ENCODE results near the gene GFOD2.

GFOD2 gene

GRCh38 chr16:67733734-67734470 is 14.8 kb upstream of the GFOD2 start:
- DNase-seq (ENCODE audit: extremely low read depth in 1 of 2, low read depth in 1 of 2): no peak

- DNase-seq (ENCODE audit: extremely low read depth in 1 of 2, low read depth in 1 of 2): no peak
These were observed 12.6 kb upstream of the GFOD2 start for GRCh38 chr16:67731753-67732095.

GRCh38 chr16:67731071-67731752 is 12.1 kb upstream of the GFOD2 start:
- DNase-seq (ENCODE audit: extremely low read depth in 1 of 2, low read depth in 1 of 2): no peak

- no peak for DNase-seq (ENCODE audit: extremely low read depth in 1 of 2, low read depth in 1 of 2)
These were observed 11.2 kb upstream of the GFOD2 start for GRCh38 chr16:67730326-67730725.

GRCh38 chr16:67729636-67730248 is 10.6 kb upstream of the GFOD2 start:
- no peak for DNase-seq (ENCODE audit: extremely low read depth in 1 of 2, low read depth in 1 of 2)

DNA sequence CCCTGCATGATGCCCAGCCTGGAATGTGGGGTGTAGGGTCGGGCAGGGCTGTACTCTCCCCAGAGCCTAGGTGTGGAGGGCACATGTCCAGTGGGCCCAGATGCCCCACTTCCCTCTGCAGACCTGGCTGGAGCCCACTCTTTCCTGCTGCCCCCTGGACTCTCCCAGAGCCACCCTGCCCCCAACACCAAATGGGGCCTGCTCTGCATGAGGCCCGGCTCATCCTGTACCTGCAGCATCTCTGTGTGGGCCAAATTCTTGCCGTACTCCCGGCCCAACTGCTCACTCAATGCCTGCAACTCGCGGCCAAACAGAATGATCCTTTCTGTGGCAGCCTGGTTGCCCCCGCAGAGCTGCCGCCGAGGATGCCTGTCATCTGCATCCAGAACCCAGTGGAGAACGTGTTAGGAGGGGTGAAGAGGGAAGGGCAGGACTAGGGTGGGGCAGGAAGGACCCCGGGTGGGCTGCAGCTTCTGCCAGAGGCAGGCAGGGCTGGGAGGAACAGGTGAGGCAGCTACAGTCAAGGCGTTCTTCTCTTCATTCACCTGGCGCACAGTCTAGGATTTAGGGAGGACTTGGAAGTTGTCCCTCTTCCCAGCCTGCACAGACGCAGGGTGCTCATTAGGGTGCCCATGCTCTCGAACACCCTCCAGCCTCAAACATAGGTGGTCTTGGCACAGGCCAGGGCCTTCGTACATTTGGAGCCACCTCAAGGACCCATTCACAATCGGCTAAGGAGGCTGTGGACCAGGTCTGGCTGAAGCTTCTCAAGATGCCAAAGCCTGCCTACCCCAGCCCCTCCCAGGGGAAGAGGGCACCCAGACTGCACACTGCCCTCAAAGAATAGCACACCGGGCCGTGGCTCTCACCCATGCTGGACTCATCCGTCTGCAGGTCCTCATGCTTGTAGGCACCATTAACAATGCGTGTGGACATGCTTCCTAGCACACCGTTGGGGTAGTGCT is 8.7 kb upstream of the GFOD2 start:
- DNase-seq (ENCODE audit: extremely low read depth in 1 of 2, low read depth in 1 of 2): no peak

DNA sequence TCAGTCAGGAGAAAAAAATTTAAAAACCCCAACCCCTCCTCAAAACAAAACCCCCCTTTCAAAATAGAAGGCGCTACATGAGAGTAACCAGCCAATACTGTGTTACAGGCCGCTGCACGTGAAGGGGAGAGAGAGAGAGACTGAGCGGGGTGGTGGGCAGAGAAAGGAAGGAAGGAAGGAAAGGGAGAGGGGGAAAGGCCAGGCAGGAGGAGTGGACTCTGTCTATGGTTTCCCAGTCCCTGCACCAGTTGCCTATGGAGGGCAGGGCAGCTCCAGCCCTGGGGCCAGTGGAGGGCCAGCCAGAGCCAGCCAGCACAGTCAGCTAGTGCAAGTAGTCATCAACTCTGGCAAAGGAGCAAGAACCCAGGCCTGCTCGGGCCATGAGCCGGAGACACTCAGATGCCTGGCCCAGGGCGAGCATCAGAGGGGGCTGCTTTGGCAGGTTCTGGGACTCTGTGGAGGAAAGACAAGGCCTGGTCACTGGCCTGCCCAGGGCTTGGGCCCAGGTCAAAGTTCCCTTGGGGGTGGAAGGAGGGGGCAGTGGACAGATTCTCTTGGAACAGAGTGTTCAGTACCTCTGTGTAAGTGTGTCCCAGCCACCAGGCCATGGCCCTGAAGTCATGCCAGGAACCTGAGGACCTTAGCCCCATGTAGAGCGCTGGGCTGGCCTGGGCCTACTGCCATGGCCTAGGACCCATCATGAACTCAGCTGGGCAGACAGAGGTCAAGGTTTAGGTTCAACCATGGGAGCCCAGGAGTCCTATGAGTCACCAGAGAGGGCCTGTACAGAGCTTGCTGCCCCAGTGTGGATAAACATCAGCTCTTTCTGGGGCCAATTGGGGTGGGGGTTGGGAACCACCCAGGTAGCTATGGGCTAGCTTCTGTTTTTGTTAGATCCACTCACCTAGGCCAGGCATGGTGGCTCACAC is 7.3 kb upstream of the GFOD2 start:
- no peak for DNase-seq (ENCODE audit: extremely low read depth in 1 of 2, low read depth in 1 of 2)

- no peak for DNase-seq (ENCODE audit: extremely low read depth in 1 of 2, low read depth in 1 of 2)
These were observed 4.8 kb upstream of the GFOD2 start for GRCh38 chr16:67723911-67724305.

GRCh38 chr16:67723151-67723910 is 4.2 kb upstream of the GFOD2 start:
- DNase-seq (ENCODE audit: extremely low read depth in 1 of 2, low read depth in 1 of 2): no peak

GRCh38 chr16:67720236-67720635 is 1.1 kb upstream of the GFOD2 start:
- no peak for DNase-seq (ENCODE audit: extremely low read depth in 1 of 2, low read depth in 1 of 2)

DNA sequence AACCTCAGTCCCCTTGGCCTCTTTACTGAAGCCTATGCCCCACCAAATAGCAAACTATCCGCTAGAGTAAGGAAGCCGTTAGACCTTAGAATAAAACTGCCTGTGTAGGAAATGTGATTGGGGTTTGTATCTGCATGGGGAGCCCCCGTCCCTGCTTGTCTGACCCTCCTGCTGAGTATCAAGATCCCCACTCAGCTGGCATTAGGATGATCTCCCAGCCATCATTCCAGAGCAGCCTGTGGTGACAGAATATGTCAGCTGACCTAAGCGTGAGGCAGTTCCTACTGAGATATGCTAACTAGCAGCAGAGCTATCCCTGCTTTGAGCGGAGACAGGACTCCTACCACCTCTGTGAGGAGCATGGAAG is 645 bp upstream of the GFOD2 start:
- no peak for DNase-seq (ENCODE audit: extremely low read depth in 1 of 2, low read depth in 1 of 2)

GRCh38 chr16:67718668-67719047 is 458 bp downstream of the GFOD2 start:
- no peak for DNase-seq (ENCODE audit: extremely low read depth in 1 of 2, low read depth in 1 of 2)

GRCh38 chr16:67716097-67716496 is 3.0 kb downstream of the GFOD2 start:
- DNase-seq (ENCODE audit: extremely low read depth in 1 of 2, low read depth in 1 of 2): no peak

GRCh38 chr16:67714522-67714921 is 4.6 kb downstream of the GFOD2 start:
- no peak for DNase-seq (ENCODE audit: extremely low read depth in 1 of 2, low read depth in 1 of 2)

GRCh38 chr16:67713647-67714273 is 5.4 kb downstream of the GFOD2 start:
- no peak for DNase-seq (ENCODE audit: extremely low read depth in 1 of 2, low read depth in 1 of 2)

DNA sequence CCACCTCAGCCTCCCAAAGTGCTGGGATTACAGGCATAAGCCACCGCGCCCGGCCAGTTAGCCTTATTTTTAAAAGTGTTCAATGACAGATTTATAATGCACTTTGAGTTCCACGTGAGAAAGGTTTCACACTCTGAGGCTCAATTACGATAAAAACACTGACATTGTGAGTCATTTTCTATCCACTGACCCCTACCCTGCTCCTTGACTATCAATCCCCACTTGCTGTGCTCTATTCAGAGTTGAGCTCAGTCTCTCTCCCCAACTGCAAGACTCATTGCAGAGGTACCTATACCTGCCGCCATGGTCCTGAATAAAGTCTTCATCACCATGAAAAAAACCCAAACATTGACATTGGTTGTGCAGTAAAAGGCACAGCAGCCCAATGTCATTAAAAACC is 8.5 kb downstream of the GFOD2 start:
- DNase-seq (ENCODE audit: extremely low read depth in 1 of 2, low read depth in 1 of 2): no peak

- DNase-seq (ENCODE audit: extremely low read depth in 1 of 2, low read depth in 1 of 2): no peak
These were observed 10.1 kb downstream of the GFOD2 start for GRCh38 chr16:67709050-67709449.

- DNase-seq (ENCODE audit: extremely low read depth in 1 of 2, low read depth in 1 of 2): no peak
These were observed 10.7 kb downstream of the GFOD2 start for GRCh38 chr16:67708368-67708771.

DNA sequence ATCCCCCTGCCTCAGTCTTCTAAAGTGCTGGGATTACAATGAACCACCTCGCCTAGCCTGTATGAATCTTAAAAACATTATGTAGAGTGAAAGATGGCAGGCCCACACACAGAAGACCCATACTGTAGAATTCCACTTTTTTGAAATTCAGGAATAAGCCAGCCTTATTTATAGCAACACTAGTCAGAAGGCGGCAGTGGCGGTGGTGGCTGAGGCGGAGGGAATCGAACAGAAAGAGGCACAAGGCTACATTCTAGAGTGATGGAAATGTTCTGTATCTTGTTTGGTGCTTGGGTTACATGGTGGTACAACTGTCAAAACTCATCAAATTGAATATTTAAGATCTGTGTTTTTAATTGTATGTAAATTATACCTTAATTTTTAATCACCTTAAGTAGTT is 11.3 kb downstream of the GFOD2 start:
- no peak for DNase-seq (ENCODE audit: extremely low read depth in 1 of 2, low read depth in 1 of 2)
